SK-N-SH (cell line): ENCODE results near the gene GPD1. TPM values are rescaled to one million over a fixed set of nuclear protein-coding genes. Genes with fewer than 3 reads are reported as not detected.

Source experiments
- CTCF ChIA-PET: fragments of 300-600, 350-600 bp; formaldehyde crosslinking; extraction: SDS; loops from one replicate; lab custom pipeline; 2021; lab: Yijun Ruan, JAX
- POLR2A ChIA-PET: fragments of 350-600 bp; sonication (Branson Sonifier 250); formaldehyde crosslinking; extraction: SDS; loops from one replicate; lab custom pipeline; 2020; ENCODE audit warnings: antibody characterized with exemption, inconsistent platforms; lab: Yijun Ruan, JAX
- DNase-seq: peaks from one replicate; pipeline ENCODE4 v3.0.0; 2012
- H2AFZ ChIP-seq: fragments of 200-600 bp; sonication (generic); 2 replicates; pipeline ENCODE4 v1.8.1; 2016; ENCODE audit warnings: antibody characterized with exemption, mild to moderate bottlenecking, low read depth
- H3F3A ChIP-seq: fragments of 200-600 bp; sonication (generic); replicated peaks from 2 replicates; pipeline ENCODE3; 2016; ENCODE audit warnings: antibody characterized with exemption, mild to moderate bottlenecking; ENCODE audit not compliant: insufficient read depth
- H3K27ac ChIP-seq, 2 experiments: fragments of 200-500 bp in 1 of 2; fragments of 200-600 bp in 1 of 2; sonication (Bioruptor generic) in 1 of 2; sonication (generic), shearing (Covaris generic) in 1 of 2; 2 replicates each; pipeline versions ENCODE4 v1.5.1 to v1.6.1; 2014 to 2016; ENCODE audit warnings: low read depth in 2 of 2, inconsistent platforms in 1 of 2, low read length in 1 of 2, mild to moderate bottlenecking in 1 of 2, mixed read lengths in 1 of 2
- H3K27me3 ChIP-seq: fragments of 200-600 bp; sonication (generic), shearing (Covaris generic); 2 replicates; pipeline ENCODE4 v1.6.1; 2016; ENCODE audit warnings: mixed run types; ENCODE audit not compliant: insufficient read depth
- H3K36me3 ChIP-seq, 2 experiments: fragments of 200-500 bp in 1 of 2; fragments of 200-600 bp in 1 of 2; sonication (Bioruptor generic) in 1 of 2; sonication (generic) in 1 of 2; replicated peaks in 1 of 2; 2 replicates each; pipeline versions ENCODE3 to v1.5.1; 2014 to 2016; ENCODE audit warnings: low read length in 1 of 2, mild to moderate bottlenecking in 1 of 2; ENCODE audit not compliant: insufficient read depth in 2 of 2, control insufficient read depth in 1 of 2
- H3K4me1 ChIP-seq, 2 experiments: fragments of 200-500 bp in 1 of 2; fragments of 200-600 bp in 1 of 2; sonication (Bioruptor generic) in 1 of 2; sonication (generic), shearing (Covaris generic) in 1 of 2; 2 replicates each; pipeline versions ENCODE4 v1.5.1 to v1.6.1; 2014 to 2016; ENCODE audit warnings: low read depth in 1 of 2, low read length in 1 of 2, mixed run types in 1 of 2; ENCODE audit not compliant: insufficient read depth in 2 of 2, control insufficient read depth in 1 of 2
- H3K4me2 ChIP-seq: fragments of 200-600 bp; sonication (generic), shearing (Covaris generic); 2 replicates; pipeline ENCODE4 v1.6.1; 2017; ENCODE audit warnings: mixed run types
- H3K4me3 ChIP-seq, 2 experiments: fragments of 200-500 bp in 1 of 2; fragments of 200-600 bp in 1 of 2; sonication (Bioruptor generic) in 1 of 2; sonication (generic), shearing (Covaris generic) in 1 of 2; 2 replicates each; pipeline versions ENCODE4 v1.5.1 to v1.8.1; 2014 to 2016; ENCODE audit warnings: low read depth in 2 of 2, inconsistent platforms in 1 of 2, low read length in 1 of 2, mild to moderate bottlenecking in 1 of 2, mixed read lengths in 1 of 2, moderate library complexity in 1 of 2
- H3K79me2 ChIP-seq: fragments of 200-600 bp; sonication (generic); 2 replicates; pipeline ENCODE4 v1.8.1; 2017; ENCODE audit warnings: mild to moderate bottlenecking; ENCODE audit not compliant: insufficient read depth
- H3K9ac ChIP-seq: fragments of 200-600 bp; sonication (generic); 2 replicates; pipeline ENCODE4 v1.6.1; 2017; ENCODE audit warnings: mixed run types
- H3K9me2 ChIP-seq: fragments of 200-600 bp; sonication (generic); 2 replicates; pipeline ENCODE4 v1.6.1; 2017; ENCODE audit warnings: mixed run types
- H3K9me3 ChIP-seq: fragments of 200-600 bp; sonication (generic); 2 replicates; pipeline ENCODE4 v1.6.1; 2017; ENCODE audit warnings: mixed run types, mild to moderate bottlenecking, moderate library complexity
- H4K20me1 ChIP-seq: fragments of 200-600 bp; sonication (generic); 2 replicates; pipeline ENCODE4 v1.6.1; 2017; ENCODE audit warnings: mild to moderate bottlenecking, mixed run types; ENCODE audit not compliant: insufficient read depth
- FOSL2 ChIP-seq: IDR thresholded peaks from 2 replicates; pipeline ENCODE4 v1.4.0; 2012; ENCODE audit warnings: low read depth, mild to moderate bottlenecking, moderate library complexity, borderline replicate concordance
- GABPA ChIP-seq: IDR thresholded peaks from 2 replicates; pipeline ENCODE4 v1.4.0; 2012; ENCODE audit warnings: low read depth, mild to moderate bottlenecking
- NFIC ChIP-seq: IDR thresholded peaks from 2 replicates; pipeline ENCODE4 v1.4.0; 2012; ENCODE audit warnings: borderline replicate concordance
- RFX5 ChIP-seq: IDR thresholded peaks from 2 replicates; pipeline ENCODE4 v1.6.1; 2012; ENCODE audit warnings: mild to moderate bottlenecking, improper control_type of control experiment, low read length
- RXRA ChIP-seq: IDR thresholded peaks from 2 replicates; pipeline ENCODE4 v1.4.0; 2012; ENCODE audit warnings: low read depth, mild to moderate bottlenecking, borderline replicate concordance
- TAF1 ChIP-seq: IDR thresholded peaks from 2 replicates; pipeline ENCODE4 v1.6.1; 2012; ENCODE audit warnings: low read depth, mild to moderate bottlenecking, low read length, moderate library complexity, borderline replicate concordance
- TCF12 ChIP-seq: IDR thresholded peaks from 2 replicates; pipeline ENCODE4 v1.4.0; 2012
- TEAD4 ChIP-seq: IDR thresholded peaks from 2 replicates; pipeline ENCODE4 v1.4.0; 2012; ENCODE audit warnings: mild to moderate bottlenecking, borderline replicate concordance; ENCODE audit not compliant: insufficient read depth
- WGBS: methylation state at CpG from one replicate; pipeline ENCODE4 v1.1.6; 2017; ENCODE audit warnings: low lambda C conversion rate; 5-methylcytosine and 5-hydroxymethylcytosine counted together
- polyA plus RNA-seq, 3 experiments: library from polyadenylated mRNA; depleted of rRNA; stranded (reverse); fragments of >200 nt; gene quantifications; 2 replicates each; pipeline ENCODE4 v1.2.3, GENCODE V29; 2012
- TF ChIP-seq, protein P1 (sequence below): IDR thresholded peaks from 2 replicates; pipeline ENCODE4; 2012
- TF ChIP-seq, protein P2 (sequence below): fragments of 200-600 bp; sonication (generic); IDR thresholded peaks from 2 replicates; pipeline ENCODE4 v1.6.1; 2017; ENCODE audit warnings: antibody characterized with exemption, mild to moderate bottlenecking, moderate library complexity
- TF ChIP-seq, protein P3 (sequence below): fragments of 150-350 bp; IDR thresholded peaks from 2 replicates; pipeline ENCODE4 v1.6.1; 2017; ENCODE audit warnings: antibody characterized with exemption, low read length, low read depth, borderline replicate concordance
- TF ChIP-seq, protein P4 (sequence below): IDR thresholded peaks from 2 replicates; pipeline ENCODE4 v1.4.0; 2012; ENCODE audit warnings: low read depth, borderline replicate concordance

Gene GPD1
- polyA plus RNA-seq, 1 of the 3 experiments (the other 2 are of a cell fraction): 0.07 TPM

DNA sequence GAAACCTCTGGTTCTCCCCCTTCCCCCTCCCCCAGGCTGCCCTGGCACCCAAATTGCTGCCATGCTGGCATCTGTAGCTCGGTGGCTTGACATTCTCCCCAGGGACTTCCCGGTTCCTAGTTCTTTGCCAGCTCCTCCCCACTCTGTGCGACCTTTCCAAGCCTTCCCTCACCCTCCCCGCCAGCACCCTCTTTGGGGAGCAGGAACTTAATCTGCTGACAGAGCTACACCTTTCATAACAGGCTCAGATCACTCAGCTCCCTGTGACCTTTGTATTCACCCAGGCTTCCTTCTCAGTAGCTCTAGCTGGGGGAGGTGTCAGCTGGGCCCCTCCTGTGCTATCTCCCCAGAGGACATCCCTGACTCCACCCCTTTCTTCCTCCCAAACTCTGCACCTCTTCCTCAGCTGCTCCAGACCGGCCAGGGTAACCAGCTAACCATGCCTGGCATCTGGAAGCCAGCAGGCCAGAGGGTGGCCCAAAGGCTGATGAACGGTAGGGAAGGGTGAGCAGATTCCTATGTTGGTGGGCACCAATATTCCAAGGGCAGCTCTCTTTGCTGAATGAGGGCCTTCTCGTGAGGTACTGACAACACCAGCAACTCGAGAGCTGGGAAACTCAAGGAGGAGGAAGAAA lies 6.4 kb downstream of the GPD1 start:
- ChIA-PET CTCF (interaction anchor here (0.6 to 5.5 kb wide), 22 partner anchors 12 to 625 kb away, joined by 3 to 96 read pairs (median 8); partner anchors contain the start of genes CERS5, GPD1, SMARCD1 and TMBIM6), POLR2A (interaction anchor here (0.7 to 3.4 kb wide), 5 partner anchors 19 to 57 kb away, joined by 3 to 23 read pairs (median 4); partner anchors contain the start of genes CERS5 and SMARCD1)
- peaks cover 12 to 18% of the 10 kb centered on the region in 2 experiments; a peak in 2 of 4 replicates for H3K4me1 ChIP-seq
- TF ChIP-seq FOSL2 (no peak), TAF1 (no peak), RFX5 (no peak), TEAD4 (no peak), RXRA (no peak), GABPA (no peak), NFIC (no peak), TCF12 (no peak)
- TF ChIP-seq, protein P1, sequence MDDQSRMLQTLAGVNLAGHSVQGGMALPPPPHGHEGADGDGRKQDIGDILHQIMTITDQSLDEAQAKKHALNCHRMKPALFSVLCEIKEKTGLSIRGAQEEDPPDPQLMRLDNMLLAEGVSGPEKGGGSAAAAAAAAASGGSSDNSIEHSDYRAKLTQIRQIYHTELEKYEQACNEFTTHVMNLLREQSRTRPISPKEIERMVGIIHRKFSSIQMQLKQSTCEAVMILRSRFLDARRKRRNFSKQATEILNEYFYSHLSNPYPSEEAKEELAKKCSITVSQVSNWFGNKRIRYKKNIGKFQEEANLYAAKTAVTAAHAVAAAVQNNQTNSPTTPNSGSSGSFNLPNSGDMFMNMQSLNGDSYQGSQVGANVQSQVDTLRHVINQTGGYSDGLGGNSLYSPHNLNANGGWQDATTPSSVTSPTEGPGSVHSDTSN: no peak
- TF ChIP-seq, protein P2, sequence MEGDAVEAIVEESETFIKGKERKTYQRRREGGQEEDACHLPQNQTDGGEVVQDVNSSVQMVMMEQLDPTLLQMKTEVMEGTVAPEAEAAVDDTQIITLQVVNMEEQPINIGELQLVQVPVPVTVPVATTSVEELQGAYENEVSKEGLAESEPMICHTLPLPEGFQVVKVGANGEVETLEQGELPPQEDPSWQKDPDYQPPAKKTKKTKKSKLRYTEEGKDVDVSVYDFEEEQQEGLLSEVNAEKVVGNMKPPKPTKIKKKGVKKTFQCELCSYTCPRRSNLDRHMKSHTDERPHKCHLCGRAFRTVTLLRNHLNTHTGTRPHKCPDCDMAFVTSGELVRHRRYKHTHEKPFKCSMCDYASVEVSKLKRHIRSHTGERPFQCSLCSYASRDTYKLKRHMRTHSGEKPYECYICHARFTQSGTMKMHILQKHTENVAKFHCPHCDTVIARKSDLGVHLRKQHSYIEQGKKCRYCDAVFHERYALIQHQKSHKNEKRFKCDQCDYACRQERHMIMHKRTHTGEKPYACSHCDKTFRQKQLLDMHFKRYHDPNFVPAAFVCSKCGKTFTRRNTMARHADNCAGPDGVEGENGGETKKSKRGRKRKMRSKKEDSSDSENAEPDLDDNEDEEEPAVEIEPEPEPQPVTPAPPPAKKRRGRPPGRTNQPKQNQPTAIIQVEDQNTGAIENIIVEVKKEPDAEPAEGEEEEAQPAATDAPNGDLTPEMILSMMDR: no peak
- TF ChIP-seq, protein P3, sequence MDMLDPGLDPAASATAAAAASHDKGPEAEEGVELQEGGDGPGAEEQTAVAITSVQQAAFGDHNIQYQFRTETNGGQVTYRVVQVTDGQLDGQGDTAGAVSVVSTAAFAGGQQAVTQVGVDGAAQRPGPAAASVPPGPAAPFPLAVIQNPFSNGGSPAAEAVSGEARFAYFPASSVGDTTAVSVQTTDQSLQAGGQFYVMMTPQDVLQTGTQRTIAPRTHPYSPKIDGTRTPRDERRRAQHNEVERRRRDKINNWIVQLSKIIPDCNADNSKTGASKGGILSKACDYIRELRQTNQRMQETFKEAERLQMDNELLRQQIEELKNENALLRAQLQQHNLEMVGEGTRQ: no peak
- TF ChIP-seq, protein P4, sequence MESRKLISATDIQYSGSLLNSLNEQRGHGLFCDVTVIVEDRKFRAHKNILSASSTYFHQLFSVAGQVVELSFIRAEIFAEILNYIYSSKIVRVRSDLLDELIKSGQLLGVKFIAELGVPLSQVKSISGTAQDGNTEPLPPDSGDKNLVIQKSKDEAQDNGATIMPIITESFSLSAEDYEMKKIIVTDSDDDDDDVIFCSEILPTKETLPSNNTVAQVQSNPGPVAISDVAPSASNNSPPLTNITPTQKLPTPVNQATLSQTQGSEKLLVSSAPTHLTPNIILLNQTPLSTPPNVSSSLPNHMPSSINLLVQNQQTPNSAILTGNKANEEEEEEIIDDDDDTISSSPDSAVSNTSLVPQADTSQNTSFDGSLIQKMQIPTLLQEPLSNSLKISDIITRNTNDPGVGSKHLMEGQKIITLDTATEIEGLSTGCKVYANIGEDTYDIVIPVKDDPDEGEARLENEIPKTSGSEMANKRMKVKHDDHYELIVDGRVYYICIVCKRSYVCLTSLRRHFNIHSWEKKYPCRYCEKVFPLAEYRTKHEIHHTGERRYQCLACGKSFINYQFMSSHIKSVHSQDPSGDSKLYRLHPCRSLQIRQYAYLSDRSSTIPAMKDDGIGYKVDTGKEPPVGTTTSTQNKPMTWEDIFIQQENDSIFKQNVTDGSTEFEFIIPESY: no peak
- peaks cover 26% of the 10 kb centered on the region for H3K79me2 ChIP-seq
- H3K9me3 ChIP-seq: no peaks in the 10 kb centered on the region
- H4K20me1 ChIP-seq: peaks cover 9% of the 10 kb centered on the region; the same call in 1 of the 2 replicates
- H2AFZ ChIP-seq: peak overlapping the region; percentile 75
- H3K36me3 ChIP-seq: no peaks in the 10 kb centered on the region
- DNase-seq: no peak
- H3K9ac ChIP-seq: no peak overlapping the region
- no peaks in the 10 kb centered on the region for H3K9me2 ChIP-seq
- H3K27ac ChIP-seq: peak overlapping the region in 1 of 2 experiments; percentile 63; a peak in 2 of 4 replicates
- peaks cover 15% of the 10 kb centered on the region for H3F3A ChIP-seq
- no peak overlapping the region for H3K4me2 ChIP-seq
- 78% methylated on average over 8 of the region's 8 CpGs for WGBS
- no peaks in the 10 kb centered on the region for H3K27me3 ChIP-seq
- no peak overlapping the region for H3K4me3 ChIP-seq
